ENCODE results near the gene SCAMP5.

Gene SCAMP5

DNA sequence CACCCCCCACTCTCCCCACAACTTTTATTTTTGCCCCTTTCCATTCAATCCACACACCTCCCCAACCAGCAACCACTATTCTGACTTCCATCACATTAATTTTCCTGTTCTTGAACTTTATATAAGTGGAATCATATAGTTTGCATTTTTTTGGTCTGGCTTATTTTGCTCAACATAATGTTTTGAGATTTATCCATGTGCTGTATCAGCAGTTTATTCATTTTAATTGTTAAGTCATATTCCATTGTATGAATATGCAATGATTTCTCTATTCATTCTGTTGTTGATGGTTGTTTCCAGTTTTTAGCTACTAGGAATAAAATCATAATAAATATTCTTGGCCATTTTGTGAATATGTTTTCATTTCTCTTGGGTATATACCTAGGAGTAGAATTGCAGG, 5.8 kb upstream of the SCAMP5 start:
- DNase-seq (ENCODE audit: extremely low spot score), result no peak
- CTCF ChIA-PET, result no interaction called here
- POLR2A ChIA-PET, result no interaction called here
- no peak for TF ChIP-seq SUZ12 (IDR thresholded peaks at IDR 0.05)
- TF ChIP-seq TARDBP (IDR thresholded peaks at IDR 0.05), result no peak

DNA sequence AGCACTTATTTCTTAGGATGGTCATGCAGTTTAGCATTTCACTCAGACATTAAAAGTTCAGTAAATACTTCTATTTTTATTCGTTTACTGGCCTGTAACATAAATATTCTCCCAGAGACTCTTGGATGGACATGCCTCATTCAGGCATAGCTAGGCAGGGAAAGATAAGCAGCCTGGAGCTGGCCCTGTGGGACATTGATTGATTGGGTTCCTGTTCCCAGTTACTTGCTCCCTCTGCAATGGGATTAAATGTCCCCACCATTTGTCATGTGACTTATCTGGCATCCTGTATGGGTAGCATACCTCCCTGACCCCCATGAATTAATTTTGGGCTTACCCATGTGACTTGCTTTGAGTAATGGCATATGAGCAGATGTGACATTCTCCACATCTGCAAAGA, 2.7 kb upstream of the SCAMP5 start:
- CTCF ChIA-PET, result no interaction called here
- POLR2A ChIA-PET, result no interaction called here
- TF ChIP-seq, protein P1, sequence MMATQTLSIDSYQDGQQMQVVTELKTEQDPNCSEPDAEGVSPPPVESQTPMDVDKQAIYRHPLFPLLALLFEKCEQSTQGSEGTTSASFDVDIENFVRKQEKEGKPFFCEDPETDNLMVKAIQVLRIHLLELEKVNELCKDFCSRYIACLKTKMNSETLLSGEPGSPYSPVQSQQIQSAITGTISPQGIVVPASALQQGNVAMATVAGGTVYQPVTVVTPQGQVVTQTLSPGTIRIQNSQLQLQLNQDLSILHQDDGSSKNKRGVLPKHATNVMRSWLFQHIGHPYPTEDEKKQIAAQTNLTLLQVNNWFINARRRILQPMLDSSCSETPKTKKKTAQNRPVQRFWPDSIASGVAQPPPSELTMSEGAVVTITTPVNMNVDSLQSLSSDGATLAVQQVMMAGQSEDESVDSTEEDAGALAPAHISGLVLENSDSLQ (IDR thresholded peaks at IDR 0.05), result peak; percentile 55
- no peak for TF ChIP-seq HDGF (IDR thresholded peaks at IDR 0.05; ENCODE audit: borderline replicate concordance)
- DNase-seq (ENCODE audit: extremely low spot score), result no peak

DNA sequence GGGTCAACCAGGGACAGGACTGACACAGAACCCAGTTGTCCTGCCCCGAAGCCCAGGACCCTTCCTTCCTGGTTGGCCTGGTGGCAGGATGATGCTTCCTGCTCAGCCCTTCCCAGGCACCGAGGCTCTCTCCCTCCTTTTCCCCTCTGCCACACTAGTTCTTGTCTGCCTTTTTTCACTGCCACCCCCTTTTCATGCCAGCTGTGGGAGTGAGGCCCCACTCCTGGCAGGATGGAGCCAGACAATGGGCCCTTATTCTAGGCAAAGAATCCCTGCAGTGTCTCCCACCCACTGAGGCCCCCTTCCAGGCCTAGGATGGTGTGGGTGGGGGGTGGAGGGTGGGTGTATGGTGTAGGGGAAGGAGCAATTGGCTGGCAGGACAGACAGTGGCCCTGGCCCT, 1.1 kb upstream of the SCAMP5 start:
- POLR2A ChIA-PET, result interaction anchor here (1.1 to 2.9 kb wide), 7 partner anchors 9 to 210 kb away, joined by 6 to 41 read pairs (median 12); partner anchors contain the start of genes FAM219B, PPCDC and RPP25
- CTCF ChIA-PET, result interaction anchor here (1.2 kb wide), 1 partner anchor 93 kb away, joined by 4 read pairs; no protein-coding TSS in a partner anchor
- TF ChIP-seq CTBP1 (IDR thresholded peaks at IDR 0.05; ENCODE audit: borderline replicate concordance) (no peak), FOXA1 (IDR thresholded peaks at IDR 0.05) (no peak), NFRKB (IDR thresholded peaks at IDR 0.05) (no peak), FOXK2 (IDR thresholded peaks at IDR 0.05) (no peak), HDGF (IDR thresholded peaks at IDR 0.05; ENCODE audit: borderline replicate concordance) (no peak), BHLHE40 (IDR thresholded peaks at IDR 0.05; ENCODE audit: borderline replicate concordance) (no peak), SUZ12 (IDR thresholded peaks at IDR 0.05) (no peak), FOXM1 (IDR thresholded peaks at IDR 0.05; ENCODE audit: borderline replicate concordance) (no peak), SP1 (IDR thresholded peaks at IDR 0.05) (no peak)
- no peak for DNase-seq (ENCODE audit: extremely low spot score)

DNA sequence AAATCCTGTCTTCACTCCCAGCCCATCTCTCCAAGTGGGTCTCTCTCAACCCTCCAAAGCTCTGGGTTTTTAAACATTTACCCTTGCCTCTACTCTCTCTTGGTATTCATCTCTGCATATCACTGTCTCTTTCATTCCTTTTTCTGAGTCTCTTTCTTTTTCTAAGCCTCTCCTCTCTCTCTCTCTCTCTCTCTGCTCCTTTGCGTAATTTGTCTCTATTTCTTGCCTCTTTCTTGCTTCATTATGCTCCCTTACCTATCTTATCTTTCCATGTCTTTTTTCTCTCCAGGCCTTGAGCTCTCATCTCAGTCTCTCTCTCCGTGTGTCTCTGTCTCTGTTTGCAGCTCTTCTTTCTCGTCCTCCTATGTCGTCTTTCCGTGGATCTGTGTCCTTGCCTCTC, 678 bp upstream of the SCAMP5 start:
- no peak for DNase-seq (ENCODE audit: extremely low spot score)
- TF ChIP-seq SUZ12 (IDR thresholded peaks at IDR 0.05), result no peak
- POLR2A ChIA-PET, result interaction anchor here (0.5 to 2.9 kb wide), 22 partner anchors 9 to 458 kb away, joined by 3 to 41 read pairs (median 6); partner anchors contain the start of genes C15orf39, FAM219B, MPI and PPCDC
- CTCF ChIA-PET, result interaction anchor here (1.0 to 1.3 kb wide), 3 partner anchors 20 to 93 kb away, joined by 4 to 7 read pairs (median 5); no protein-coding TSS in a partner anchor

DNA sequence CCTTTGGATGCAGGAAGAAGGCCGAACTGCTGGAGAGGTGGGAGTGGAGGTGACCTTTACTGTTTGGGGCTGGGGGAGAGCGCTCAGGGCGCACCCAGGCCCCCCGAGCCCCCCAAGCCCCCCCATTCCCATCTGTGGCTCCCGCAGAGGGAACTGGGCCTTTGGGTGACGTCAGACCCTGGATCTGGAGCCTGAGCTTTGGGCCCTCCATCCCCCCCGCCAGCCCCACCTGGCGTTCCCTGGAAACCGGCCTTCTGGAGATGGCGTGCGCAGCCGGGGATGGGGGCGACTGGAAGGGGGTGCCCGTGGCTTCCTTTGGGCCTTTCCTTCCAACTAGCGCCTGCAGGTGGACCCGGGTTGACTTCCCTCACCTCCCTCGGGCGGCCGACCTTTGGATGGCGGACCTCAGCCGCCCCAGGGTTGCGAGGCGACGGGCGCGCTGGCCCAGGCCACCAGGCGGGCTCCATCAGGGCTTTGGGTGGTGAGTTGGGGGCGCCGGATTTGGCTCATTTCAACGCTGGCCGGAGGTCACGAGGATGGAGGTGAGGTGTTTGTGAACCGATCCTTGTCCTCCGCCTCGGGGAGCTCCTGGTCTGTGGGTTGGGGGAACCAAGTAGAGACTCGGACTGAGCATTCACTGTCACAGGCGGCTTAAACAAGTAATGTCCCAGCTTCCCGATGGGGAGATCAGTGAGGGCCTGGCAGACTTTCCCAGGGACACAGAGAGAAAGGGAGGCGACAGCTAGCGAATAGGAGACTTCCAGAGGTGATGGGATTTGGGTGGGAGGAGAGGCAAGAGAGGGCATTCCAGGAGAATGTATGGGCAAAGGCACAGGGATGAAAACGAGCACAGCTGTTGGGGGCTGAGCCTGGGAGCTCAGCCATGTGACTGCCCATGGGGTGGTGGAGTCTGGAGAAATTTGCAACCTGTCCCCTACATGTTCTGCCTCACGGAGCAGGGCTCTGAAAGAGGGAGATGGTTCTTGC, 709 bp downstream of the SCAMP5 start:
- ChIA-PET POLR2A (interaction anchor here (0.6 to 2.9 kb wide), 17 partner anchors 8 to 457 kb away, joined by 3 to 41 read pairs (median 6); partner anchors contain the start of genes C15orf39, COX5A, FAM219B and MPI), CTCF (interaction anchor here (0.6 to 1.3 kb wide), 2 partner anchors 45 to 621 kb away, joined by 3 to 7 read pairs; no protein-coding TSS in a partner anchor)
- DNase-seq (ENCODE audit: extremely low spot score), result no peak
- TF ChIP-seq L3MBTL2 (conservative IDR thresholded peaks at IDR 0.05) (no peak), SP1 (IDR thresholded peaks at IDR 0.05) (no peak), ELF4 (IDR thresholded peaks at IDR 0.05) (no peak), FOXM1 (IDR thresholded peaks at IDR 0.05; ENCODE audit: borderline replicate concordance) (no peak), ZNF384 (IDR thresholded peaks at IDR 0.05) (no peak)

DNA sequence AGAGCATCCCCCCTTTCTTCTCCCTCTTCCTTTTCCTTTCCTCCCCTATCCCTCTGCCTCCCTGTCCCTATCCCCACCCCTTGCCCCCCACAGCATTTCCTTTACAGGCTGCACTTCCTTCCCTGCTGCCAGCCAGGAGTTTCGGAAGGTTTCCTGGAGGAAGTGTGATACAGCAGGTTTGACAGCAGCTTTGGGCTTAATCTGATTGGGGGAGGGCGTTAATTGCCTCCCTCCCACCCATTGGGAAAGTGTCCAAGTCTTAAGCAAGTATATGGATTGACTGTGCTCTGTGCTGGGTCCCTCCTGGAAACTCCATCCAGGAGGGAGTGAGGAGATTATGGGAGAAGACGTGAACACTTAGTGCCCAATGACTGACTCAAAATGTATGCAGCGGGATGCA, 1.8 kb downstream of the SCAMP5 start:
- TF ChIP-seq TARDBP (IDR thresholded peaks at IDR 0.05) (no peak), CTBP1 (IDR thresholded peaks at IDR 0.05; ENCODE audit: borderline replicate concordance) (no peak), HDGF (IDR thresholded peaks at IDR 0.05; ENCODE audit: borderline replicate concordance) (no peak), L3MBTL2 (conservative IDR thresholded peaks at IDR 0.05) (no peak), BHLHE40 (IDR thresholded peaks at IDR 0.05; ENCODE audit: borderline replicate concordance) (no peak), SP1 (IDR thresholded peaks at IDR 0.05) (no peak), ZNF384 (IDR thresholded peaks at IDR 0.05) (no peak)
- TF ChIP-seq, protein P1 (IDR thresholded peaks at IDR 0.05), result no peak
- no peak for DNase-seq (ENCODE audit: extremely low spot score)
- CTCF ChIA-PET, result no interaction called here
- POLR2A ChIA-PET, result interaction anchor here (0.9 to 2.9 kb wide), 2 partner anchors 28 to 59 kb away, joined by 3 to 36 read pairs; partner anchors contain the start of genes COX5A and PPCDC

DNA sequence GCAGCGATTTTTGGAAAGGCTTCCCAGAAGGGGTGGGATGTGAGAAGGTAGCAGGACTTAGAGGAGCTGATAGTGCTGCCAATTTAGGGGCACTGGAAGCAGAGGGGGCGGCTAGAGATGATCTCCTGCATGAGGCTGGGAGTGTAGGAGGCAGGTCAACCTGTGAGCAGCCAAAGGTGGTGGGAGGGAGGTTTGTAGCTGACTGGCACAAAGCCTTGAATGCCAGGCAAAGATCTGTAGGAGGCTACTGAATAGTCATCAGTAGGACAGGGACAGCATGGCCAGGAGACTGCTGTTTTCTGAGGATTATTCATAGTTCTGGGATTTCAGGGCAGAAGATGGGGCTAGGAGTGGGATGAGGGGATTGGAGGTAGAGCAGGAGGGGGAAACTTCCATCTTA, 2.2 kb downstream of the SCAMP5 start:
- DNase-seq (ENCODE audit: extremely low spot score), result no peak
- no peak for TF ChIP-seq ELF4 (IDR thresholded peaks at IDR 0.05)
- no peak for TF ChIP-seq LEF1 (IDR thresholded peaks at IDR 0.05; ENCODE audit: borderline replicate concordance)
- TF ChIP-seq, protein P1 (IDR thresholded peaks at IDR 0.05), result no peak
- TF ChIP-seq BHLHE40 (IDR thresholded peaks at IDR 0.05; ENCODE audit: borderline replicate concordance), result no peak
- TF ChIP-seq FOXM1 (IDR thresholded peaks at IDR 0.05; ENCODE audit: borderline replicate concordance), result no peak
- no peak for TF ChIP-seq ZNF384 (IDR thresholded peaks at IDR 0.05)
- TF ChIP-seq SP1 (IDR thresholded peaks at IDR 0.05), result no peak
- no peak for TF ChIP-seq SUZ12 (IDR thresholded peaks at IDR 0.05)
- no peak for TF ChIP-seq FOXK2 (IDR thresholded peaks at IDR 0.05)
- TF ChIP-seq FOXA1 (IDR thresholded peaks at IDR 0.05), result no peak
- TF ChIP-seq NFRKB (IDR thresholded peaks at IDR 0.05), result no peak
- POLR2A ChIA-PET, result interaction anchor here (0.9 kb wide), 1 partner anchor 59 kb away, joined by 3 read pairs; the partner anchor contains the start of gene COX5A
- CTCF ChIA-PET, result no interaction called here
